Transverse colon (tissue), 4 donors: ENCODE measurements around the gene PICK1. TPM values are rescaled to one million over a fixed set of nuclear protein-coding genes. Genes with fewer than 3 reads are reported as not detected.

ENCODE experiments used
- DNase-seq: peaks from one replicate; pipeline ENCODE4 v3.0.0-alpha.2; 2019
- H3K27ac ChIP-seq, 4 donors: fragments of 200-600 bp; sonication (generic); 2 replicates each; pipeline ENCODE4 v1.5.1; 2016 to 2018; ENCODE audit warnings: inconsistent platforms in 4 of 4
- H3K27me3 ChIP-seq: fragments of 200-600 bp; sonication (generic); 2 replicates; pipeline ENCODE4 v1.5.1; 2017; ENCODE audit warnings: inconsistent platforms
- H3K36me3 ChIP-seq, 4 donors: fragments of 200-600 bp; sonication (generic); 2 replicates each; pipeline ENCODE4 v1.5.1; 2017 to 2019; ENCODE audit warnings: inconsistent platforms in 4 of 4
- H3K4me1 ChIP-seq, 4 donors: fragments of 200-600 bp; sonication (generic); 2 replicates each; pipeline ENCODE4 v1.5.1; 2017 to 2020; ENCODE audit warnings: inconsistent platforms in 4 of 4
- H3K4me3 ChIP-seq, 4 donors: fragments of 200-600 bp; sonication (generic); 1 replicate in 1 of 4; 2 replicates in 3 of 4; pipeline versions ENCODE4 v1.5.1 to v1.6.1; 2017 to 2019; ENCODE audit warnings: inconsistent platforms in 4 of 4
- H3K9me3 ChIP-seq, 2 donors: fragments of 200-600 bp; sonication (generic); 2 replicates each; pipeline ENCODE4 v1.5.1; 2017 to 2019; ENCODE audit warnings: inconsistent platforms in 2 of 2
- CTCF ChIP-seq, 5 experiments: fragments of 200-600 bp in 3 of 5; fragments of 450-650 bp in 2 of 5; sonication (generic) in 3 of 5; IDR thresholded peaks; 1 replicate in 2 of 5; 2 replicates in 3 of 5; pipeline ENCODE4 v1.5.1; 2016 to 2017; ENCODE audit warnings: antibody characterized with exemption in 5 of 5, inconsistent platforms in 3 of 5, mild to moderate bottlenecking in 2 of 5, moderate library complexity in 1 of 5
- EP300 ChIP-seq: sonication (generic); formaldehyde crosslinking; IDR thresholded peaks from one replicate; pipeline ENCODE4 v1.6.1; 2017; ENCODE audit warnings: antibody characterized with exemption, low read depth
- POLR2A ChIP-seq: fragments of 450-650 bp; IDR thresholded peaks from one replicate; pipeline ENCODE4 v1.6.1; 2016; ENCODE audit warnings: antibody characterized with exemption, mild to moderate bottlenecking, moderate library complexity
- POLR2AphosphoS5 ChIP-seq, 3 donors: sonication (generic); formaldehyde crosslinking; IDR thresholded peaks; one replicate each; pipeline ENCODE4 v1.6.1; 2016; ENCODE audit warnings: antibody characterized with exemption in 3 of 3
- WGBS, 2 donors: methylation state at CpG; one replicate each; pipeline ENCODE4 v1.1.5; 2018; ENCODE audit warnings: low coverage in 1 of 2; 5-methylcytosine and 5-hydroxymethylcytosine counted together
- in situ Hi-C, 4 donors: fragments of 200-750 bp; cut with MboI; loops; one replicate each; pipeline versions ENCODE4 v1.15.0 to v1.15.1; 2017; ENCODE audit warnings: low sequenced_read_pairs in 3 of 4, low pct_ligation_motif_present in 1 of 4, low pct_unique_long_range_greater_than_20kb in 1 of 4
- intact Hi-C: fragments of 100-400 bp; cut with DNase I; formaldehyde crosslinking; loops from one replicate; pipeline ENCODE4 v1.15.1; 2023; ENCODE audit warnings: low total_unique reads
- total RNA-seq, 4 donors: library from RNA; depleted of rRNA; stranded (reverse); fragments of >200 nt; gene quantifications; one replicate each; pipeline ENCODE4 v1.1.0, GENCODE V29; 2016

Gene PICK1
- total RNA-seq, 4 donors from 2014 or later = 34.3 to 127 (median 69.3) TPM

- Histone ChIP-seq H3K9me3 (no peaks in the 10 kb centered on the region), H3K4me3 (no peak overlapping the region), H3K27ac (peak overlapping the region in 1 of 4 donors; percentile 21), H3K27me3 (no peaks in the 10 kb centered on the region), H3K4me1 (peaks cover 0 to 6% (median 0%) of the 10 kb centered on the region in 4 donors), H3K36me3 (no peaks in the 10 kb centered on the region)
- in situ Hi-C loops (loop anchor here in 3 of 4 donors (10.0 to 25.0 kb wide), 3 partner anchors 304 to 524 kb away; partner anchors contain the start of gene DMC1 (in 2 of the 3)), intact Hi-C loops (loop anchor here (10.0 kb wide), 1 partner anchor 304 kb away; no protein-coding TSS in a partner anchor)
- WGBS, 2 donors = 61% methylated on average over 7 of the region's 8 CpGs; no CpG with 5 or more reads in 1 of the 2 donors
- TF ChIP-seq EP300 (no peak), CTCF (IDR thresholded peaks at IDR 0.05) (no peak), POLR2AphosphoS5 (IDR thresholded peaks at IDR 0.05) (no peak), POLR2A (no peak)
- no peak for DNase-seq
Measured at GRCh38 chr22:38051261-38051660, 5.9 kb upstream of the PICK1 start.

- H3K27ac ChIP-seq = no peak overlapping the region
- in situ Hi-C loops = loop anchor here in 3 of 4 donors (10.0 to 25.0 kb wide), 3 partner anchors 303 to 523 kb away; partner anchors contain the start of gene DMC1 (in 2 of the 3)
- no peak overlapping the region for H3K4me3 ChIP-seq
Measured at GRCh38 chr22:38051900-38052862, 5.0 kb upstream of the PICK1 start.

DNA sequence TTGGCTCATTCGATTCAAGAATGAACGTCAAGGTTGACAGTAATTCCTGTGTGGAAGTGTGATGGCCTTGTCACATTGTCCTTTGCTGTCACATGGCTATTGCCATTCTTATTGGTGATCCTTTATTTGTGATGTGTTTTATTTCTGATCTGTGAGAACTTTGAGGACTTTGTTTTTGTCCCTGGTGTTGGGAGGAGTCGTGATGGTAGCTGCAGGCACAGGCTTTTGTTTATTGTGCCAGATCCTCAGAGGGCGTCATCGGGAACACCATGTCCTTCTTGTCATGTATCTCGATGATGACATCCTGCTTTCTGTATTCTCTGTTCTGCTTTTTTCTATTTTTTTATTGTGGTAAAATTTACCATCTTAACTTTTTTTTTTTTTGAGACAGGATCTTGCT lies 5.6 kb downstream of the PICK1 start:
- TF ChIP-seq POLR2A (no peak), EP300 (no peak)
- Histone ChIP-seq H3K9me3 (no peaks in the 10 kb centered on the region), H3K36me3 (peaks cover 0 to 15% (median 4%) of the 10 kb centered on the region in 4 donors), H3K27ac (peak overlapping the region in 3 of 4 donors; percentile 34 to 55 (median 37)), H3K27me3 (no peaks in the 10 kb centered on the region), H3K4me3 (no peak overlapping the region), H3K4me1 (peaks cover 0 to 4% (median under 1%) of the 10 kb centered on the region in 4 donors)
- 65 to 76% methylated on average over 2 to 6 of the region's 6 CpGs for WGBS, 2 donors
- in situ Hi-C loops = loop anchor here in 1 of 4 donors (25.0 kb wide), 1 partner anchor 500 kb away; the partner anchor contains the start of gene DMC1
- intact Hi-C loops = no loop called here
- DNase-seq = peak; percentile 23

More at GRCh38 chr22:38051900-38052862, 5.0 kb upstream of the PICK1 start:
- intact Hi-C loops = loop anchor here (10.0 kb wide), 1 partner anchor 303 kb away; no protein-coding TSS in a partner anchor
- Histone ChIP-seq H3K27me3 (no peaks in the 10 kb centered on the region), H3K9me3 (no peaks in the 10 kb centered on the region), H3K36me3 (no peaks in the 10 kb centered on the region), H3K4me1 (peaks cover 0 to 12% (median 5%) of the 10 kb centered on the region in 4 donors)
- 32 to 56% methylated on average over 4 to 27 of the region's 30 CpGs for WGBS, 2 donors
- DNase-seq = peak; percentile 83
- TF ChIP-seq POLR2A (no peak), CTCF (IDR thresholded peaks at IDR 0.05) (peak; percentile 77 to 93 (median 82)), EP300 (no peak)

DNA sequence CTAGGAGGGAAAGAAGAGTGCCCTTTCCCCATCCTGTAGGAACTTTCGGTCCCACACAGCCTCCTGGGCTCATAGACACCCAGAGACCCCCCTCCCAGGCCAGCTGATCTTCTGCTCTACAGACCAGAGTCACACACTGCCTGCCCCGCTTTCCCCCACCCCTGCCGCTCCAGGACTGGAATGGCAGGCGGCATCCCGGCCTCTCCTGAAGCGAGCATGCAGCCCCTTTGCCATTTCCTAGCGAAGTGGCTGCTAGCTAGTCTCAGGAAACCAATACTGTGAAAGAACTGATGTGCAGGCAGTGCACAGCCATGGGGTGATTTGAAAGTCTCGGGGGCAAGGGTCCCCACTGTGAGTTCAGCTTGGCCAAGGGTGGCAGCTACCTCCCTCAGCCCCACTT lies 8.3 kb downstream of the PICK1 start:
- in situ Hi-C loops (loop anchor here in 1 of 4 donors (25.0 kb wide), 1 partner anchor 497 kb away; the partner anchor contains the start of gene DMC1), intact Hi-C loops (no loop called here)
- H3K9me3 ChIP-seq = no peaks in the 10 kb centered on the region
- TF ChIP-seq POLR2AphosphoS5 (IDR thresholded peaks at IDR 0.05) = no peak
- no peak for TF ChIP-seq EP300
- TF ChIP-seq POLR2A = no peak
- no peak for TF ChIP-seq CTCF (IDR thresholded peaks at IDR 0.05)
- no peak overlapping the region for H3K27ac ChIP-seq
- DNase-seq = no peak
- 94% methylated on average over 8 of the region's 8 CpGs; no CpG with 5 or more reads in 1 of the 2 donors for WGBS, 2 donors
- H3K36me3 ChIP-seq = peaks cover 0 to 15% (median 4%) of the 10 kb centered on the region in 4 donors
- no peak overlapping the region for H3K4me3 ChIP-seq
- peaks cover 0 to 7% (median 2%) of the 10 kb centered on the region in 4 donors for H3K4me1 ChIP-seq
- H3K27me3 ChIP-seq = no peaks in the 10 kb centered on the region
